Transverse colon (tissue), 4 donors: ENCODE data around the gene OGFRL1.

Experiments
- POLR2A ChIP-seq: fragments of 450-650 bp; IDR thresholded peaks from one replicate; pipeline ENCODE4 v1.6.1; 2016; ENCODE audit warnings: antibody characterized with exemption, mild to moderate bottlenecking, moderate library complexity
- POLR2AphosphoS5 ChIP-seq, 3 donors: sonication (generic); formaldehyde crosslinking; IDR thresholded peaks; one replicate each; pipeline ENCODE4 v1.6.1; 2016; ENCODE audit warnings: antibody characterized with exemption in 3 of 3
- TF ChIP-seq, protein P1 (sequence below), 5 experiments: fragments of 200-600 bp in 3 of 5; fragments of 450-650 bp in 2 of 5; sonication (generic) in 3 of 5; IDR thresholded peaks; 1 replicate in 2 of 5; 2 replicates in 3 of 5; pipeline ENCODE4 v1.5.1; 2016 to 2017; ENCODE audit warnings: antibody characterized with exemption in 5 of 5, inconsistent platforms in 3 of 5, mild to moderate bottlenecking in 2 of 5, moderate library complexity in 1 of 5

DNA sequence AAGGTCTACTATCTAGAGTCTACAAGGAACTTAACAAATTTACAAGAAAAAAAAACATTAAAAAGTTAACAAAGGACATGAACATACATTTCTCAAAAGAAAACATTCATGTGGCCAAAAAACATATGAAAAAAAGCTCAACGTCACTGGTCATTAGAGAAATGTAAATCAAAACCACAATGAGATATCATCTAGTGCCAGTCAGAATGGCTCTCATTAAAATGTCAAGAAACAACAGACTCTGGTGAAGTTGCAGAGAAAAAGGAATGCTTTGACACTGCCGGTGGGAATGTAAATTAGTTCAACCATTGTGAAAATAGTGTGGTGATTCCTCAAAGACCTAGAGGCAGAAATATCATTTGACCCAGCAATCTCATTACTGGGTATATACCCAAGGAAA lies 48.3 kb downstream of the OGFRL1 start:
- no peak for TF ChIP-seq POLR2A
- TF ChIP-seq, protein P1, sequence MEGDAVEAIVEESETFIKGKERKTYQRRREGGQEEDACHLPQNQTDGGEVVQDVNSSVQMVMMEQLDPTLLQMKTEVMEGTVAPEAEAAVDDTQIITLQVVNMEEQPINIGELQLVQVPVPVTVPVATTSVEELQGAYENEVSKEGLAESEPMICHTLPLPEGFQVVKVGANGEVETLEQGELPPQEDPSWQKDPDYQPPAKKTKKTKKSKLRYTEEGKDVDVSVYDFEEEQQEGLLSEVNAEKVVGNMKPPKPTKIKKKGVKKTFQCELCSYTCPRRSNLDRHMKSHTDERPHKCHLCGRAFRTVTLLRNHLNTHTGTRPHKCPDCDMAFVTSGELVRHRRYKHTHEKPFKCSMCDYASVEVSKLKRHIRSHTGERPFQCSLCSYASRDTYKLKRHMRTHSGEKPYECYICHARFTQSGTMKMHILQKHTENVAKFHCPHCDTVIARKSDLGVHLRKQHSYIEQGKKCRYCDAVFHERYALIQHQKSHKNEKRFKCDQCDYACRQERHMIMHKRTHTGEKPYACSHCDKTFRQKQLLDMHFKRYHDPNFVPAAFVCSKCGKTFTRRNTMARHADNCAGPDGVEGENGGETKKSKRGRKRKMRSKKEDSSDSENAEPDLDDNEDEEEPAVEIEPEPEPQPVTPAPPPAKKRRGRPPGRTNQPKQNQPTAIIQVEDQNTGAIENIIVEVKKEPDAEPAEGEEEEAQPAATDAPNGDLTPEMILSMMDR (IDR thresholded peaks at IDR 0.05), result no peak
- no peak for TF ChIP-seq POLR2AphosphoS5 (IDR thresholded peaks at IDR 0.05)
